SK-N-MC (cell line): ENCODE measurements around the gene AFAP1.

Source experiments
- EZH2 ChIP-seq: fragments of 200-600 bp; sonication (generic); IDR thresholded peaks from one replicate; pipeline ENCODE4 v1.6.1; 2017; ENCODE audit warnings: antibody characterized with exemption
- FOXP2 ChIP-seq: optimal IDR thresholded peaks from 2 replicates; pipeline ENCODE3; 2011; ENCODE audit warnings: mild to moderate bottlenecking, moderate library complexity; ENCODE audit not compliant: insufficient read depth; ENCODE audit errors: extremely low read length, control extremely low read depth
- POLR2AphosphoS5 ChIP-seq: IDR thresholded peaks from 2 replicates; pipeline ENCODE4 v1.6.1; 2012; ENCODE audit warnings: mild to moderate bottlenecking, low read depth, low read length, borderline replicate concordance

DNA sequence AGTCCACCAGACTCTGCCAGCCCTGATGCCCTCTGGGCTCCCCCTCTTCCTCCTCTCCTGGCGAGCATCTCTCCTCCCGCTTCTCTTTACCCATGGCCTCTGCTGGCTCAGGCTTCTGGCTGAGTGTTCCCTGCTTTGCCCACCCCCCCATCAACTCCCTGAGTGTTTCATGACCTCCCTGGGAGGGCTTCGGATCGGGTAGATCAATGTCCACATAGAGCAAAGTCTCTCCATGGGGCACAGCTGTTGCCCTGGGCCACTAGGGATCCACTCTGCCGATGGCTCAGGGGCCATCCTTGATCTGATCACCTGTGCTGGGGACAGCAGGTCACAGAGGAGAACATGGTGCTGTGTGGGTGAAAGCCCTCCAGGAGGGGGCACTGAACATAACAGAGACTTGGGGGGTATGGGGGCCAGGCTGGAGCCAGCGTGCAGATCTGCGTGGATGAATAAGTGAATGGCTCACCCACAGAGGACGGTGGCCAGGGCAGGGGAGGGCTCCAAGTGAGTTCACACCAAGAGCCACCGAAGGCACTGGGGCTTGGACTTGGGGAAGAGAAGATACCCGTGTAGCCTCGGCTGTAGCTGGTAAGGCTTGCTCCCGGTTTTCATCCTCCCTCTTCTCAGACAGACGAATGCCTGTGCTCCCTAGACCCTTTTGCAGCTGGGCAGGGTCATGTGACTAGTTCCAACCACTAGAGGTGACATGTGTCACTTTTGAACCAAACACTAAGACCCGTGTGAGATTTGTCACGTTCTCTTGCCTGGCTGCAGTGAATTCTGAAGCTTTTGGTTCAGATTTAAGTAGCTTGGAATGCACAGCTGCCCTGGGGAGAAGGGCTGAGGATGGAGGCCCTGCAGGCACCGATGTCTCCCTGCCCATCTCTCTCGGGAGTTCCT, 23.2 kb upstream of the AFAP1 start:
- no peak for TF ChIP-seq FOXP2
- TF ChIP-seq POLR2AphosphoS5, result no peak
- no peak for TF ChIP-seq EZH2
